GM21786 (cell line): ENCODE results near the gene KIAA1549.

Source experiments
- ATAC-seq: cut with Tn5 transposase; IDR thresholded peaks from one replicate; pipeline ENCODE4 v1.9.1; 2021; ENCODE audit not compliant: unreplicated experiment

KIAA1549 gene

GRCh38 chr7:138861051-138861450 is 120.1 kb downstream of the KIAA1549 start:
- no peak for ATAC-seq

GRCh38 chr7:138857728-138858127 is 123.5 kb downstream of the KIAA1549 start:
- no peak for ATAC-seq

GRCh38 chr7:138854115-138854645 is 127.0 kb downstream of the KIAA1549 start:
- no peak for ATAC-seq

DNA sequence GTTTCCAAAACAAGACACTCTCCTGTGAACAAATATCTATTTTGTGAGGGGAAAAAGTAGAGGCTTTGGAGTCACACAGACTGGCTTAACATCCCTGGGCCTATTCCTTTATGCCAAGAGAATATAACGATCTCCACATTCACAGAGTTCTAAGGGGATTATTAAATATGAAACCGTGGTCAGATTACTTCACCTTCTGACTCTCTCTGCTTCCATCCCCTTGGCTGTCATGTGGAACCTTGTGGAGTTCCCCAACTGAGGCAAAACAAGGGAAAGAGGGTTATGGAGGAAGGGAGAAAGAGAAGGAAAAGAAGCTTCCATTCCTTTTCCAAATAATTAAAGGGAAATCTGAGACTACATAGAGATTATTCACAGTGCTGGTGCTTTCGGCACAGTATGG is 127.7 kb downstream of the KIAA1549 start:
- ATAC-seq: no peak

DNA sequence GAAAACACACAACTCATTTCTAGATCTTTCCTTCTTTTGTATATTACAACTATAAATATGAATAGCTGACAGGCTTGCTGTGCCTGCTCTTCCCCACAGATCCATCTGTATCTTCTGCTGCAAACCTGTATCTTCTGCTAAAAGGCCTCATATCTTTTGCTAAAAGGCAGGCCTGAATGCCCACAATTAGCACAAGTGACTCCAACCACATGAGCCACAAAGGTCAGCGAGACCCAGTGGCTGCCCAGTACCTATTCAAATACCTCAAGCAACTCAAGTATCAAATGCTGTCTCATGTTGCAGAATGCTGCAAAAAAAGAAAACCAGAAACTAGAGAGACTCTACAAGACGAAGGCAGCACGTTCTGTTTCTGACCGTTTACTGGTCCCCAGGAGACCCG is 128.7 kb downstream of the KIAA1549 start:
- no peak for ATAC-seq

DNA sequence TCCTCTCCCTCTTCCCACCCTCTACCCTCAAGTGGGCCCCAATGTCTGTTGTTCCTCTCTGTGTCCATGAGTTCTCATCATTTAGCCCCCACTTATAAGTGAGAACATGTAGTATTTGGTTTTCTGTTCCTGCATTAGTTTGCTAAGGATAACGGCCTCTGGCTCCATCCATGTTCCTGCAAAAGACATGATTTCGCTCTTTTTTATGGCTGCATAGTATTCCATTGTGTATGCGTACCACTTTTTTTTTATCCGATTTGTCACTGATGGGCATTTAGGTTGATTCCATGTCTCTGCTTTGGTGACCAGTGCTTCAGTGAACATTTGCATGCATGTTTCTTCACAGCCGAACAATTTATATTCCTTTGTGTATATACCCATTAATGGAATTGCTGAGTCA is 131.5 kb downstream of the KIAA1549 start:
- no peak for ATAC-seq

DNA sequence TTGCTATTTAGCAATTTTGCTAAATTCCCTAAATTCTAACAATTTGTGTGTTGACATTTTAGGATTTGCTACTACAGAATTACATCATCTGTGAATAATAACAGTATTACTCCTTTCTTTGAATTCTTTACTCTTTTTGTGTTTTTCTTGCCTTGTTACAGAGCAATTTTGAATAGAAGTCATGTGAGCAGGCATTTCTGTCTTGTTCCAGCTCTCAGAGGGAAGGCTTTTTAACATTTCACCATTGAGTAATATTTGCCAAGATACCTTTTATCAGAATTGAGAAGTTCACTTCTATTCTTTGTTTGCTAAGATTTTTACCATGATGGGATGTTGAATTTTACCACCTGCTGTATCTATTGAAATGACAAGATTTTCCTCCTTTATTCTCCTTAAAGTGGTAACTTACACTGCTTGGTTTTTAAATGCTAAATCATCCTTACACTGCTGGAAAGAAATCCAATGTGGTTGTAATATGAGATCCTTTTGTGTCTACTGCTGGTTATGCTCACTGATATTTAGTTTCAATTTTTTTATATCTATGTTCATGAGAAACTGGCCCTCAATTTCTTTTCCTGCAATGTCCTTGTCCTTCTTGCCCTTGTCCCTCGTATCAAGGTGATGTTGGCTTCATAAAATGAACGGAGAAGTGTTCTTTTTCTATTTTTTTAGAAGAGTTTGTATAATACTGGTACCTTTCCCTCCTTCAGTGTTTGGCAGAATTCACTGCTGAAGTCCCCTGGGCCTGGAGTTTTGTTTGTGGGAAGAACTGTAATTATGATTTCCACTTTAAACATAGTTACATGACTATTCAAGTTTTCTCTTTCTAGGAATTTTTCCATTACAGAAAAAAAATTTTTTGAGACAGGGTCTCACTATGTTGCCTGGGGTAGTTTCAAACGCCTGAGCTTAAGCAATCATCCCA is 132.9 kb downstream of the KIAA1549 start:
- no peak for ATAC-seq

GRCh38 chr7:138845711-138846110 is 135.5 kb downstream of the KIAA1549 start:
- ATAC-seq: no peak

- no peak for ATAC-seq
Measured at GRCh38 chr7:138843632-138844580, 137.3 kb downstream of the KIAA1549 start.

GRCh38 chr7:138842111-138842510 is 139.1 kb downstream of the KIAA1549 start:
- no peak for ATAC-seq

DNA sequence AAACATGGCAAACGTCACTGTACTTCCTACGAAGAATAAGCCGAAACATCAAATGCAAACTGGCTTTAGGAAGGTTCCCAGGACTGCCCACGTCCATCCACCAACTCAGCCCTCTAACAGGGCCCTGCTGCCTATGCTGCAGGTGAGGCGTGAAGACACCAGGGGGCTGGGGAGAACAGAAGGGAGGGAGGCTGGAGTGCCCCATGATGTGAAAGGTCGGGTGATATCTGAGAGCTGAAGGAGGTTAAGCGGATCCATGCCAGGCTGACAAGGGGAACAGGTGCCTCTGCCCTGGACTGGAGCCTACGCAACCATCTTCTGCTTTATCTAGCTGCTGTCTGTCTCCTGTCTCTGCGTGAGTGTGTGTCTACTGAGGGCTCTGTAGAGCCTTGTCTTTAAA is 143.0 kb downstream of the KIAA1549 start:
- ATAC-seq: no peak

GRCh38 chr7:138837627-138838026 is 143.6 kb downstream of the KIAA1549 start:
- no peak for ATAC-seq

GRCh38 chr7:138835087-138835486 is 146.1 kb downstream of the KIAA1549 start:
- no peak for ATAC-seq

- no peak for ATAC-seq
Measured at GRCh38 chr7:138834583-138834982, 146.6 kb downstream of the KIAA1549 start.

DNA sequence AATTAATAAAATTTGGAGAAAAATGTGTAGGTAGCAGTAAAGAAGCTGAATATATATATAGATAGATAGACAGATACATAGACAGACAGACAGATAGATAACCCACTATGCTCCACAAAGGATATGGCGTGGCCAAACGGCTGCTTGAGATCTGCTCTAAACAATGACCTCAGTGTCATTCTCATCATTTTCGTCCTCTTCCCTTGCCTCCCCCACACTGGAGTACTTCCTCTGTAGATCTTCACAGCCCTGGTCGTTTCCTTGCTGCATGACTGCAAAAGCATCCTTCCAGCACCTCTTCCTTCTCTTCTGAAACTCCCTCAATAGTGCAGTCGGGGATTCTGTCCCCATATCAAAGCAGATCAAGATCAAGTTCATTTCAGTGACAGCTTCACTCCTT is 147.6 kb downstream of the KIAA1549 start:
- ATAC-seq: no peak

DNA sequence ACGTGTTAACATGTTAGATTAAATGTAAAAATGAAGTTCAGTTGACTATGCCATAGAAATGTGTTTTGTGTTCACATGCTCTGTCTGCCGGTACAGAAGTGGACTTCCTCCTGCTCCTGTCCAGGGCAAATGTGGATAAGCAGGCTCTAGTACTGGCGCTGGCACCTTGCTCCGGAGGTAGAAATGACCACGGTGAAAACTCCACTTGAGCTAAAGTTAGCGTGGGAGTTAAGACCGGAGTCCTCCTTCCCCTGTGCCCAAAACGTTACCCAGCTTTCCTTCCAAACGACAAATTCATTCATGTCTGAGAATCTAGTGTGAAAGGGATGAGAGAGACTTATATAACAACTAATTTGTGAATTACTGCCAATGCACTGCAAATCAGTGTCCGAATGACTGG is 148.2 kb downstream of the KIAA1549 start:
- no peak for ATAC-seq

GRCh38 chr7:138829335-138829734 is 151.9 kb downstream of the KIAA1549 start:
- no peak for ATAC-seq

DNA sequence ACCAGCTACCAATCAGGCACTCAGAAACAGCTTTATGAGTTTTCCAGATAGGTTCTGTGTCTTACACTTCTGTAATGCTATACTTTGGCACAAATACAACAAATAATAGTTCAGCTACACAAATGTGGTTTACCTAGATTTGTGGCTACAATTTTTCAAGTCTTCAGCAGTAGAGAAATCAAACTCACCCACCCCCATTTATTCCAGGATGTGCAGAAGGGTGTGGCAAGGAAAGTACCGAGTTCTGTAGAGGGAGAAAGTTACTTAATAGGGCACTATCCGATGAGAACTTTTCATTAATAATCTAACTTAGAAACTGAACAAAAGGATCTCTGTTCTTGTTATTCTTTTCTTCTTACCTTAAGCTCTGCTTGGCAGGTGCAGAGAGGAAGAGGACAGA is 152.9 kb downstream of the KIAA1549 start:
- ATAC-seq: no peak

DNA sequence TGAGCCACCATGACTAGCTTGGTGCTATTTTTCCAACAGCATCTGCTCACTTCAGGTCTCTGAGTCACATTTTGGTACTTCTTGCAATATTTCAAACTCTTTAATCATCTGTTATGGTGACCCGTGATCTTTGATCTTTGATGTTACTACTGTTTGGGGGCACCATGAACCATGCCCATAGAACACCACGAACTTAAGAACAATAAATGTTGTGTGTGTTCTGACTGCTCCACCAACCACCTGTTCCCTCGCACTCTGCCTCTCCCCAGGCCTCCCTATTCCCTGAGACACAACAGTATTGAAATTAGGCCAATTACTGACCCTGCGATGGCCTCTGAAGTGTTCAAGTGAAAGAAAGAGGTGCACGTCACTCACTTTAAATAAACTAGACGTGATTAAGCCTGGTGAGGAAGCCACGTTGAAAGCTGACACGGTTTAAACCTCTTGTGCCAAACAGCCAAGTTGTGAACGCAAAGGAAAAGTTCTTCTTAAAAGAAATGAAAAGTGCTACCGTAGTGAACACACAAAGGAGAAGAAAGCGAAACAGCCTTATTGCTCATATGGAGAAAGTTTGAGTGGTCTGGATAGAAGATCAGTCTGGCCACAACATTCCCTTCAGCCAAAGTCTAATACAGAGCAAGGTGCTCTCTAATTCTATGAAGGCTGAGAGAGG is 156.0 kb downstream of the KIAA1549 start:
- ATAC-seq: no peak

DNA sequence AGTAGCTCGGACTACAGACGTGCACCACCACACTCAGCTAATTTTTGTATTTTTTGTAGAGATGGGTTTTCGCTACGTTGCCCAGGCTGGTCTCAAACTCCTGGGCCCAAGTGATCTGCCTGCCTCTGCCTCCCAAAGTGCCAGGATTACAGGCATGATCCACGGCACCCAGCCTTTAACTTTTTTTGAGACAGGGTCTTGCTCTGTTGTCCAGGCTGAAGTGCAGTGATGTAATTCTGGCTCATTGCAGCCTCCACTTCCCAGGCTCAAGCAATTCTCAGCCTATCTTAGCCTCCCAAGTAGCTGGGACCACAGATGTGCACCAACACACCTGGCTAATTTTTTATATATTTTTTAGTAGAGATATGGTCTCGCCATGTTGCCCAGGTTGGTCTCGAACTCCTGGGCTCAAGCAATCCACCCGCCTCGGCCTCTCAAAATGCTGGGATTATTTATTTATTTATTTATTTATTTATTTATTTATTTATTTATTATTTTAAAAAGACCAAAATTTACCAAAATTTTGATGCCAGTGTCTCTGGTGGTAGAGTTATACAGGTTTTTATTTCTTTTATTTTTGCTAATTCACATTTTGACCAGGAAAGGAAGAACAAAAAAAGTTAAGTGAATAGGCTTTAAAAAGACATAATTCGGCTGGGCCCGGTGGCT is 158.2 kb downstream of the KIAA1549 start:
- no peak for ATAC-seq
